Raji (cell line): ENCODE measurements around the gene KCNIP4.

Experiments used
- POLR2A ChIP-seq: IDR thresholded peaks from 2 replicates; pipeline ENCODE4 v1.6.1; 2011; ENCODE audit warnings: low read depth, low read length, control low read depth; ENCODE audit not compliant: insufficient read depth

The KCNIP4 gene

GRCh38 chr4:20916106-20916505, 1032.5 kb downstream of the KCNIP4 start:
- no peak for TF ChIP-seq POLR2A

GRCh38 chr4:20904966-20905365, 1043.6 kb downstream of the KCNIP4 start:
- no peak for TF ChIP-seq POLR2A

- no peak for TF ChIP-seq POLR2A
Observed at GRCh38 chr4:20901851-20902250, 1046.7 kb downstream of the KCNIP4 start.

GRCh38 chr4:20899591-20899990, 1049.0 kb downstream of the KCNIP4 start:
- no peak for TF ChIP-seq POLR2A

- TF ChIP-seq POLR2A: no peak
Observed at GRCh38 chr4:20895988-20896387, 1052.6 kb downstream of the KCNIP4 start.

GRCh38 chr4:20895208-20895607, 1053.4 kb downstream of the KCNIP4 start:
- no peak for TF ChIP-seq POLR2A

- no peak for TF ChIP-seq POLR2A
Observed at GRCh38 chr4:20890761-20891160, 1057.8 kb downstream of the KCNIP4 start.

GRCh38 chr4:20889901-20890300, 1058.7 kb downstream of the KCNIP4 start:
- TF ChIP-seq POLR2A: no peak

- TF ChIP-seq POLR2A: no peak
Observed at GRCh38 chr4:20883677-20884076, 1064.9 kb downstream of the KCNIP4 start.

GRCh38 chr4:20883231-20883630, 1065.3 kb downstream of the KCNIP4 start:
- TF ChIP-seq POLR2A: no peak

- TF ChIP-seq POLR2A: no peak
Observed at GRCh38 chr4:20882500-20882899, 1066.1 kb downstream of the KCNIP4 start.

- TF ChIP-seq POLR2A: no peak
Observed at GRCh38 chr4:20881658-20882057, 1066.9 kb downstream of the KCNIP4 start.

GRCh38 chr4:20878806-20879205, 1069.8 kb downstream of the KCNIP4 start:
- no peak for TF ChIP-seq POLR2A

- TF ChIP-seq POLR2A: no peak
Observed at GRCh38 chr4:20870436-20870835, 1078.1 kb downstream of the KCNIP4 start.

GRCh38 chr4:20868108-20868507, 1080.5 kb downstream of the KCNIP4 start:
- TF ChIP-seq POLR2A: no peak

GRCh38 chr4:20860878-20861277, 1087.7 kb downstream of the KCNIP4 start:
- TF ChIP-seq POLR2A: no peak

GRCh38 chr4:20859097-20859781, 1089.3 kb downstream of the KCNIP4 start:
- TF ChIP-seq POLR2A: no peak
